Endothelial cell of umbilical vein (primary cell): ENCODE data around the gene WNT9A. TPM values are rescaled to one million over a fixed set of nuclear protein-coding genes. Genes with fewer than 3 reads are reported as not detected.

Source experiments
- BruUV-seq: library from RNA; stranded (reverse); fragments of 400-500 nt; replicated peaks from 2 replicates; lab custom pipeline; 2021; lab: Mats Ljungman, UMichigan
- CTCF ChIA-PET: fragments of 300-600, 350-600 bp; sonication (Branson Sonifier 250); formaldehyde crosslinking; loops from one replicate; lab custom pipeline; 2021; ENCODE audit warnings: antibody characterized with exemption, inconsistent platforms; lab: Charles Lee
- POLR2A ChIA-PET: fragments of 300-600, 350-600 bp; sonication (Branson Sonifier 250); formaldehyde crosslinking; loops from one replicate; lab custom pipeline; 2021; ENCODE audit warnings: antibody characterized with exemption, inconsistent platforms; lab: Charles Lee
- DNase-seq: peaks from one replicate; pipeline ENCODE4 v3.0.0-alpha.2; 2011; ENCODE audit warnings: low read depth, low spot score
- FAIRE-seq: peaks from 2 replicates; lab custom pipeline; 2011; peaks lifted over from hg19 to GRCh38; lab: Jason Lieb, UNC
- H2AFZ ChIP-seq: 2 replicates; pipeline ENCODE4 v1.6.0; 2012; ENCODE audit warnings: low read depth, low read length, control low read depth, inconsistent platforms
- H3K27ac ChIP-seq: 2 replicates; pipeline ENCODE4 v1.5.1; 2011; ENCODE audit warnings: low read depth, mild to moderate bottlenecking, control low read depth, low read length, moderate library complexity; ENCODE audit not compliant: insufficient read depth
- H3K27me3 ChIP-seq, 2 experiments: 2 replicates each; pipeline versions ENCODE4 v1.6.0 to v1.6.1; 2011; ENCODE audit warnings: low read length in 2 of 2, mixed read lengths in 1 of 2; ENCODE audit not compliant: control insufficient read depth in 2 of 2, insufficient read depth in 2 of 2
- H3K36me3 ChIP-seq, 2 experiments: 2 replicates in 1 of 2; 3 replicates in 1 of 2; pipeline ENCODE4 v1.5.1; 2011; ENCODE audit warnings: low read length in 2 of 2, mild to moderate bottlenecking in 1 of 2, moderate library complexity in 1 of 2; ENCODE audit not compliant: control insufficient read depth in 2 of 2, insufficient read depth in 2 of 2; ENCODE audit errors: extremely low read depth in 1 of 2
- H3K4me1 ChIP-seq: 3 replicates; pipeline ENCODE4 v1.5.1; 2011; ENCODE audit warnings: mild to moderate bottlenecking, low read length; ENCODE audit not compliant: control insufficient read depth, insufficient read depth; ENCODE audit errors: extremely low read depth
- H3K4me2 ChIP-seq: 2 replicates; pipeline ENCODE4 v1.6.1; 2011; ENCODE audit warnings: low read length, control low read depth, mixed read lengths; ENCODE audit not compliant: insufficient read depth
- H3K4me3 ChIP-seq, 3 experiments: fragments of 200-600 bp in 1 of 3; sonication (generic), shearing (Covaris generic) in 1 of 3; replicated peaks in 1 of 3; 2 replicates each; pipeline ENCODE4 v1.5.1; 2011 to 2016; ENCODE audit warnings: control low read depth in 3 of 3, low read length in 3 of 3, mild to moderate bottlenecking in 2 of 3, inconsistent platforms in 1 of 3, low read depth in 1 of 3, moderate library complexity in 1 of 3; ENCODE audit not compliant: insufficient read depth in 1 of 3
- H3K79me2 ChIP-seq: 2 replicates; pipeline ENCODE4 v1.6.0; 2012; ENCODE audit warnings: low read length, inconsistent platforms; ENCODE audit not compliant: control insufficient read depth, insufficient read depth
- H3K9ac ChIP-seq: replicated peaks from 2 replicates; pipeline ENCODE3; 2011; ENCODE audit warnings: low read length, control low read depth; ENCODE audit not compliant: insufficient read depth; ENCODE audit errors: extremely low read depth
- H3K9me1 ChIP-seq: replicated peaks from 3 replicates; pipeline ENCODE4 v1.6.0; 2011; ENCODE audit warnings: mild to moderate bottlenecking, low read length; ENCODE audit not compliant: control insufficient read depth, insufficient read depth; ENCODE audit errors: extremely low read depth
- H3K9me3 ChIP-seq: replicated peaks from 2 replicates; pipeline ENCODE4 v1.5.1; 2012; ENCODE audit warnings: low read length, inconsistent platforms; ENCODE audit not compliant: control insufficient read depth, insufficient read depth
- H4K20me1 ChIP-seq: replicated peaks from 2 replicates; pipeline ENCODE3; 2011; ENCODE audit warnings: mild to moderate bottlenecking, low read length; ENCODE audit not compliant: control insufficient read depth, insufficient read depth; ENCODE audit errors: extremely low read depth
- CTCF ChIP-seq, 2 donors: IDR thresholded peaks; 1 replicate in 1 of 2; 2 replicates in 1 of 2; pipeline ENCODE4 v1.5.1; 2011; ENCODE audit warnings: low read length in 2 of 2, mild to moderate bottlenecking in 2 of 2, moderate library complexity in 2 of 2, control low read depth in 1 of 2, inconsistent platforms in 1 of 2, low read depth in 1 of 2; ENCODE audit not compliant: insufficient read depth in 1 of 2; ENCODE audit errors: extremely low read depth in 1 of 2
- EZH2 ChIP-seq: IDR thresholded peaks from 2 replicates; pipeline ENCODE4 v1.6.1; 2012; ENCODE audit warnings: borderline replicate concordance, low read depth, mild to moderate bottlenecking, moderate library complexity, low read length, inconsistent platforms; ENCODE audit not compliant: severe bottlenecking
- FOS ChIP-seq: IDR thresholded peaks from 2 replicates; pipeline ENCODE4 v1.6.1; 2011; ENCODE audit warnings: mild to moderate bottlenecking, low read length, moderate library complexity, borderline replicate concordance; ENCODE audit not compliant: insufficient read depth
- GATA2 ChIP-seq: IDR thresholded peaks from 2 replicates; pipeline ENCODE4 v1.7.0; 2011; ENCODE audit warnings: low read depth, mild to moderate bottlenecking, moderate library complexity, mixed read lengths, low read length; ENCODE audit not compliant: insufficient read length, insufficient read depth
- JUN ChIP-seq: IDR thresholded peaks from 2 replicates; pipeline ENCODE4 v1.6.1; 2011; ENCODE audit warnings: borderline replicate concordance, low read depth; ENCODE audit not compliant: insufficient read length, insufficient read depth
- MAX ChIP-seq: IDR thresholded peaks from 2 replicates; pipeline ENCODE4 v1.6.1; 2011; ENCODE audit not compliant: insufficient read depth, insufficient read length
- MYC ChIP-seq: IDR thresholded peaks from one replicate; pipeline ENCODE4 v1.6.1; 2011; ENCODE audit warnings: mild to moderate bottlenecking, low read depth, low read length
- POLR2A ChIP-seq: IDR thresholded peaks from 2 replicates; pipeline ENCODE4 v1.6.1; 2012; ENCODE audit warnings: low read depth, mild to moderate bottlenecking, control low read depth, low read length
- POLR2AphosphoS5 ChIP-seq: IDR thresholded peaks from 2 replicates; pipeline ENCODE4 v1.6.1; 2012; ENCODE audit warnings: low read depth, mild to moderate bottlenecking, control low read depth, low read length, moderate library complexity; ENCODE audit not compliant: insufficient read depth
- dilution Hi-C: fragments of 300-500 bp; cut with MboI; formaldehyde crosslinking; loops from one replicate; pipeline ENCODE4 v1.15.0; 2019; ENCODE audit warnings: low sequenced_read_pairs; ENCODE audit not compliant: extremely low pct_ligation_motif_present
- intact Hi-C: fragments of 100-400 bp; cut with micrococcal nuclease; formaldehyde crosslinking; loops from one replicate; pipeline ENCODE4 v1.10.0; 2022
- polyA plus RNA-seq, 4 experiments: library from polyadenylated mRNA; depleted of rRNA in 3 of 4; stranded (reverse) in 3 of 4; unstranded in 1 of 4; fragments of >200 nt; gene quantifications; 2 replicates each; pipeline versions ENCODE4 v1.2.1 to v1.2.3, GENCODE V29; 2011 to 2012; ENCODE audit warnings: missing spikeins in 1 of 4
- total RNA-seq: library from RNA; stranded (reverse); gene quantifications from 2 replicates; pipeline ENCODE4 v1.2.3, GENCODE V29; 2021

The WNT9A gene
- total and polyA plus RNA-seq, 2 donors (not counting 3 experiments of a cell fraction or from before 2014, with no cell fraction given), result 5.4 to 6.2 TPM

- H3K9me3 ChIP-seq, result no peaks in the 10 kb centered on the region
- DNase-seq (no peak), FAIRE-seq (no peak)
- dilution Hi-C loops (no loop called here), intact Hi-C loops (no loop called here)
- no peaks in the 10 kb centered on the region for H4K20me1 ChIP-seq
- no peak overlapping the region for H2AFZ ChIP-seq
- no peaks in the 10 kb centered on the region for H3K4me1 ChIP-seq
- no peaks in the 10 kb centered on the region for H3K27me3 ChIP-seq
- H3K4me3 ChIP-seq, result no peak overlapping the region
- POLR2A ChIA-PET, result no interaction called here
- H3K9ac ChIP-seq, result no peak overlapping the region
- H3K27ac ChIP-seq, result no peak overlapping the region
- no TSS peak for BruUV-seq
- H3K79me2 ChIP-seq, result no peaks in the 10 kb centered on the region
- peaks cover 0 to 6% of the 10 kb centered on the region in 2 experiments for H3K36me3 ChIP-seq
- CTCF ChIA-PET, result no interaction called here
- TF ChIP-seq FOS, result no peak
- TF ChIP-seq GATA2, result no peak
- TF ChIP-seq EZH2, result no peak
- TF ChIP-seq MAX, result no peak
- no peak for TF ChIP-seq MYC
- TF ChIP-seq POLR2A, result no peak
- TF ChIP-seq JUN, result no peak
- TF ChIP-seq CTCF (IDR thresholded peaks at IDR 0.05; ENCODE audit: extremely low read depth in 1 of 2, insufficient read depth in 1 of 2, low read depth in 1 of 2, low read length in 2 of 2), result no peak
- no peak for TF ChIP-seq POLR2AphosphoS5
- H3K9me1 ChIP-seq, result no peaks in the 10 kb centered on the region
- no peak overlapping the region for H3K4me2 ChIP-seq
Measured at GRCh38 chr1:227918083-227918700, 29.5 kb downstream of the WNT9A start.
